Prostate gland (tissue), 2 donors: ENCODE measurements around the gene SPRED2. TPM values are rescaled to one million over a fixed set of nuclear protein-coding genes. Genes with fewer than 3 reads are reported as not detected.
A peak's percentile ranks its signal among the peaks of the same experiment; 100 is the strongest.

Experiments used
- DNase-seq: peaks from one replicate; pipeline ENCODE4 v3.0.0-alpha.2; 2019; ENCODE audit warnings: low spot score
- H3K27ac ChIP-seq, 2 donors: fragments of 200-600 bp; sonication (generic); 2 replicates each; pipeline ENCODE4 v1.5.1; 2017 to 2019
- H3K27me3 ChIP-seq: fragments of 200-600 bp; sonication (generic); replicated peaks from 2 replicates; pipeline ENCODE4 v1.5.1; 2019; ENCODE audit not compliant: insufficient read depth
- H3K36me3 ChIP-seq, 2 donors: fragments of 200-600 bp; sonication (generic); 1 replicate in 1 of 2; 2 replicates in 1 of 2; pipeline versions ENCODE4 v1.5.1 to v1.8.1; 2017 to 2019
- H3K4me1 ChIP-seq: fragments of 200-600 bp; sonication (generic); replicated peaks from 2 replicates; pipeline ENCODE4 v1.5.1; 2019
- H3K4me3 ChIP-seq, 2 donors: fragments of 200-600 bp; sonication (generic); 2 replicates each; pipeline ENCODE4 v1.5.1; 2017 to 2019
- H3K9me3 ChIP-seq: fragments of 200-600 bp; sonication (generic); 2 replicates; pipeline ENCODE4 v1.5.1; 2017
- POLR2A ChIP-seq: fragments of 450-650 bp; IDR thresholded peaks from one replicate; pipeline ENCODE4 v1.6.1; 2016; ENCODE audit warnings: antibody characterized with exemption, mild to moderate bottlenecking
- POLR2AphosphoS5 ChIP-seq: sonication (generic); formaldehyde crosslinking; IDR thresholded peaks from one replicate; pipeline ENCODE4 v1.6.1; 2017; ENCODE audit warnings: antibody characterized with exemption
- WGBS: methylation state at CpG from one replicate; pipeline ENCODE4 v1.1.5; 2018; 5-methylcytosine and 5-hydroxymethylcytosine counted together
- intact Hi-C: fragments of 100-400 bp; cut with DNase I; formaldehyde crosslinking; loops from one replicate; pipeline ENCODE4 v1.14.2; 2022
- total RNA-seq, 2 donors: library from RNA; depleted of rRNA; stranded (reverse); fragments of >200 nt; gene quantifications; one replicate each; pipeline ENCODE4 v1.1.0, GENCODE V29; 2016
- TF ChIP-seq, protein P1 (sequence below), 4 experiments: fragments of 200-600 bp in 2 of 4; fragments of 450-650 bp in 2 of 4; sonication (generic) in 2 of 4; IDR thresholded peaks; 1 replicate in 3 of 4; 2 replicates in 1 of 4; pipeline ENCODE4 v1.5.1; 2016 to 2019; ENCODE audit warnings: antibody characterized with exemption in 4 of 4, mild to moderate bottlenecking in 2 of 4, moderate library complexity in 2 of 4

Gene SPRED2
- total RNA-seq, 2 donors from 2014 or later, result 23.7 to 27.1 TPM

DNA sequence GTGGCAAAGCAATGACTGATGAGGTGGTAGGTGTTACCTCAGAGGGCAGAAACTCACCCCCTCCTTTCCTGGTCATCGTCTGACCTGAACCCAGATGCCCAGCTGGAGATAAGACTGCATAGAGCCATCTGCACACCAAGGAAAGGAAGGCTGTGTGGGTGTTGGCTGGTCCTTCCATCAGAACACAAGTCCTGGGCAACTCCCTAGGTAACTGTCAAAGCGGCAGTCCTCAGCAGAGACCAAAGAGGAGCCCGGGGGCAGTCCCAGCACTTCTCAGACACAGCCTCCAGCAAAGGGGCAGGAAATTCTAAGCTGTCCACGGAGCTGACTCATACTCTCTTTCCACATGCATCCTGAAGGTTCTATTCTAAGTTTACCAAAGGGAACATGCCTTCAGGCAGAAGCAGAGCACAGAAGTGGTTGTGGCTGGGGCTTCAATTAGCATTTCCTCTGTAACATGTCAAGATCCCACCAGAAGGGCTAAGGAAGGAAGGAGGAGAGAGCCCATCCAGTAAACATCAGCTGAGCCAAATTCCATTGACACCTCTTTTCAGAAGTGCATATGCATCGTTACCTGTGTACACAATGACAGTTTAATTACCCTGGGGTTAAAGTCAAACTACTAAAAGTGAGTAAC lies 54.7 kb downstream of the SPRED2 start:
- H3K36me3 ChIP-seq, result no peaks in the 10 kb centered on the region
- peaks cover 12% of the 10 kb centered on the region for H3K4me1 ChIP-seq
- no peak overlapping the region for H3K4me3 ChIP-seq
- no peaks in the 10 kb centered on the region for H3K27me3 ChIP-seq
- DNase-seq, result peak; percentile 25
- 19% methylated on average over 4 of the region's 5 CpGs for WGBS
- H3K9me3 ChIP-seq, result no peaks in the 10 kb centered on the region
- H3K27ac ChIP-seq, result no peak overlapping the region
- TF ChIP-seq, protein P1, sequence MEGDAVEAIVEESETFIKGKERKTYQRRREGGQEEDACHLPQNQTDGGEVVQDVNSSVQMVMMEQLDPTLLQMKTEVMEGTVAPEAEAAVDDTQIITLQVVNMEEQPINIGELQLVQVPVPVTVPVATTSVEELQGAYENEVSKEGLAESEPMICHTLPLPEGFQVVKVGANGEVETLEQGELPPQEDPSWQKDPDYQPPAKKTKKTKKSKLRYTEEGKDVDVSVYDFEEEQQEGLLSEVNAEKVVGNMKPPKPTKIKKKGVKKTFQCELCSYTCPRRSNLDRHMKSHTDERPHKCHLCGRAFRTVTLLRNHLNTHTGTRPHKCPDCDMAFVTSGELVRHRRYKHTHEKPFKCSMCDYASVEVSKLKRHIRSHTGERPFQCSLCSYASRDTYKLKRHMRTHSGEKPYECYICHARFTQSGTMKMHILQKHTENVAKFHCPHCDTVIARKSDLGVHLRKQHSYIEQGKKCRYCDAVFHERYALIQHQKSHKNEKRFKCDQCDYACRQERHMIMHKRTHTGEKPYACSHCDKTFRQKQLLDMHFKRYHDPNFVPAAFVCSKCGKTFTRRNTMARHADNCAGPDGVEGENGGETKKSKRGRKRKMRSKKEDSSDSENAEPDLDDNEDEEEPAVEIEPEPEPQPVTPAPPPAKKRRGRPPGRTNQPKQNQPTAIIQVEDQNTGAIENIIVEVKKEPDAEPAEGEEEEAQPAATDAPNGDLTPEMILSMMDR (IDR thresholded peaks at IDR 0.05), result no peak
- peak; percentile 59 for TF ChIP-seq POLR2AphosphoS5
- intact Hi-C loops, result no loop called here

DNA sequence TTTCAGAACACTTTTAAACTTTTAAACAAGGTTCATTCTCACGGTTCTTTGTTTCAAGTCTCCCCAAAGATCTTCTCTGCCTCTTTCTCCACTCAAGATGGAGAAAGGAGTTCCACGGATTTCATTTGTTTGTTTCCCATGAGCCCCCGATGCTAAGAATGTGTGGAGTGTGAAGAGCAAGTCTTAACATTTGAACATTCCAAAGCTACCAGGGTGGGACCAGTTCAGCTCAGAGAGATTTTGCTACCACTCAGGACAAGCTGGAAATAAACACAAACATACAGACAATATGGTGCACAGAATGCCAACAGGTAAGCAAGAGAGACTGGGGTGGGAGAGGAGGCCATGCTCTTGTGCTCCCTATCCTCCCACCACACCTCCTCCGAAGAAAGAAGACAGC lies 56.7 kb downstream of the SPRED2 start:
- peaks cover 6% of the 10 kb centered on the region for H3K4me1 ChIP-seq
- intact Hi-C loops, result no loop called here

DNA sequence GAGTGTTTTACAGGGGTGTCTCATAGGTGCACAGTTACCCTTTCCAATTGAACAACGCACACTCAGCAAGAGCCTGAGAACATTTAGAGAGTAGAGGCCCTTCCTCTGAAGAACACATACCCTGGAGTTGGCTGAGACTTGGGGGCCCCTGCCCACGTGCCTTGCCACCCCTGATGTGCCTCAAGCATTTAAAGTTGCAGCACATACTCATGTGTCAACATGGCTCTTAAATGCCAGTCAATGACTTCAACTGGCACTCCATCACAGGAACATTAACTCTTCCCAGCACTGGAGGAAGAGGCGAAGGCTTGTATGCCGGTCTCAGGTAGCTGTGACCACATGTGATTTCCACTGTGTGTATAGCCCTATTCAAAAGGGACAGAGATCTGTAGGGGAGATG lies 57.4 kb downstream of the SPRED2 start:
- no peak for DNase-seq
- intact Hi-C loops, result no loop called here
- Histone ChIP-seq H3K27ac (no peak overlapping the region), H3K4me1 (peaks cover 6% of the 10 kb centered on the region), H3K4me3 (no peak overlapping the region), H3K9me3 (no peaks in the 10 kb centered on the region), H3K27me3 (no peaks in the 10 kb centered on the region), H3K36me3 (no peaks in the 10 kb centered on the region)
- TF ChIP-seq POLR2AphosphoS5, result no peak
- TF ChIP-seq, protein P1 (IDR thresholded peaks at IDR 0.05), result no peak
- no peak for TF ChIP-seq POLR2A
- WGBS, result 89% methylated on average over 4 of the region's 4 CpGs

More for the DNA sequence above, 56.7 kb downstream of the SPRED2 start:
- DNase-seq, result no peak
- 68% methylated on average over 4 of the region's 4 CpGs for WGBS
- H3K4me3 ChIP-seq, result no peak overlapping the region
- no peaks in the 10 kb centered on the region for H3K9me3 ChIP-seq
- no peak for TF ChIP-seq POLR2A
- TF ChIP-seq, protein P1 (IDR thresholded peaks at IDR 0.05), result no peak
- TF ChIP-seq POLR2AphosphoS5, result no peak
- H3K27ac ChIP-seq, result no peak overlapping the region
- H3K27me3 ChIP-seq, result no peaks in the 10 kb centered on the region
- no peaks in the 10 kb centered on the region for H3K36me3 ChIP-seq

DNA sequence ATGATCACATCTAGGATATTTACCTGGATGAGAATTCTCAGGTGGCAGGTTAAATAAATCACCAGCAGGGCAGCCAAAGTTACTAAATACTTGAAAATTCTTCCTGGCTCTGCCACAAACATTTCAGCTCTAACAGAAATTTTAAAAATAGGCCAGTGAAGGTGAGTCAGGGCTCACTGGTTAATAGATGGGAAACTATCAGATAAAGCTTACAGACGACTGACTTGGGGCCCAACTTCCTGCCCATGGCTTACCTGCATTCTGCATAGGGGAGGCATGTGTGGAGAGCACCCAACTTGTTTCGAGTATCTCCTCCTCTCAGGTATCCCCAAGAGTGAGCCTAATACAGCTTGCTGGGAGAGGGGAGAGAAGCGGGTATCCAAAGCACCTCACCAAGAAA lies 57.8 kb downstream of the SPRED2 start:
- Histone ChIP-seq H3K4me3 (no peak overlapping the region), H3K36me3 (no peaks in the 10 kb centered on the region), H3K27me3 (no peaks in the 10 kb centered on the region), H3K4me1 (peaks cover 6% of the 10 kb centered on the region), H3K9me3 (no peaks in the 10 kb centered on the region), H3K27ac (no peak overlapping the region)
- WGBS, result 73% methylated on average over 3 of the region's 3 CpGs
- intact Hi-C loops, result no loop called here
- TF ChIP-seq, protein P1 (IDR thresholded peaks at IDR 0.05), result no peak
- TF ChIP-seq POLR2AphosphoS5, result no peak
- no peak for TF ChIP-seq POLR2A
- no peak for DNase-seq

DNA sequence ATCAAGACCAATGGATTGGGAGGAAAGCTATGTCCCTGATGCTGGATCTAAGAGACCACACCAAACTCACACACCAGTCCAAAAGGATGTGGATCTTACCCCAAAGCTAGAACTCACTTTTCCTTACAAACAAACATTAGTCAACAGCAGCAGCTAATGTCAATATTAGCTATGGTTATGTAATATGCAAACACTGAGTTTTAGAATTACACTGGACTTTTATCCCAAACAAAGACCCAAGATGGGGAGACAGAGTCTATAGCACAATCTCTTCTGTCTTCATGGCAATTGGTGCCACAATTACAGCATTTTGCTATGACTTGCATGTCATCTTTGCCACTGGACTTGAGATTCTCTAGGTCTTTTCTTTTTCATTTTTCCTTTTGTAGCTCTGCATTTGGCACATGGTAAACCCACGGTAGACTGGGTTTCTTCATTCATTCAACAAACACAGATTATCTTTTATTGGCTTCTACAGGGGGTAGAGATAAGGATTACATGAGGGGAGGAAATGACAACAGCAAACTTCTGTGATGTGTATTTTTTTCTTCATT lies 59.0 kb downstream of the SPRED2 start:
- intact Hi-C loops, result no loop called here
- 49% methylated on average over 1 of the region's 1 CpG for WGBS
- H3K36me3 ChIP-seq, result no peaks in the 10 kb centered on the region

More for the DNA sequence above, 59.0 kb downstream of the SPRED2 start:
- Histone ChIP-seq H3K4me1 (peaks cover 6% of the 10 kb centered on the region), H3K9me3 (no peaks in the 10 kb centered on the region), H3K27ac (peak overlapping the region in 1 of 2 donors; percentile 46), H3K4me3 (no peak overlapping the region), H3K27me3 (no peaks in the 10 kb centered on the region)
- TF ChIP-seq POLR2A (no peak), POLR2AphosphoS5 (peak; percentile 31)
- TF ChIP-seq, protein P1 (IDR thresholded peaks at IDR 0.05), result no peak
- DNase-seq, result no peak
